Stimulated activated naive CD8-positive, alpha-beta T cell treated with anti-CD3 and anti-CD28 coated beads, Interleukin-15, Interleukin-2, amounts not matched to agents 100 U/mL and 50 U/mL, for 24 hours (primary cell): ENCODE data around the gene PPP1R13B.
"Not testable (repeated sequence)": the region's sequence is repeated elsewhere in the genome, so short reads cannot be mapped to it uniquely, and the experiment has no call there.

ENCODE experiments used
- ATAC-seq: fragments of 150-1000 bp; cut with Tn5 transposase; one replicate; pipeline ENCODE4 v1.10.0; 2021
- DNase-seq: peaks from one replicate; pipeline ENCODE4 v3.0.0; 2021

Gene PPP1R13B

DNA sequence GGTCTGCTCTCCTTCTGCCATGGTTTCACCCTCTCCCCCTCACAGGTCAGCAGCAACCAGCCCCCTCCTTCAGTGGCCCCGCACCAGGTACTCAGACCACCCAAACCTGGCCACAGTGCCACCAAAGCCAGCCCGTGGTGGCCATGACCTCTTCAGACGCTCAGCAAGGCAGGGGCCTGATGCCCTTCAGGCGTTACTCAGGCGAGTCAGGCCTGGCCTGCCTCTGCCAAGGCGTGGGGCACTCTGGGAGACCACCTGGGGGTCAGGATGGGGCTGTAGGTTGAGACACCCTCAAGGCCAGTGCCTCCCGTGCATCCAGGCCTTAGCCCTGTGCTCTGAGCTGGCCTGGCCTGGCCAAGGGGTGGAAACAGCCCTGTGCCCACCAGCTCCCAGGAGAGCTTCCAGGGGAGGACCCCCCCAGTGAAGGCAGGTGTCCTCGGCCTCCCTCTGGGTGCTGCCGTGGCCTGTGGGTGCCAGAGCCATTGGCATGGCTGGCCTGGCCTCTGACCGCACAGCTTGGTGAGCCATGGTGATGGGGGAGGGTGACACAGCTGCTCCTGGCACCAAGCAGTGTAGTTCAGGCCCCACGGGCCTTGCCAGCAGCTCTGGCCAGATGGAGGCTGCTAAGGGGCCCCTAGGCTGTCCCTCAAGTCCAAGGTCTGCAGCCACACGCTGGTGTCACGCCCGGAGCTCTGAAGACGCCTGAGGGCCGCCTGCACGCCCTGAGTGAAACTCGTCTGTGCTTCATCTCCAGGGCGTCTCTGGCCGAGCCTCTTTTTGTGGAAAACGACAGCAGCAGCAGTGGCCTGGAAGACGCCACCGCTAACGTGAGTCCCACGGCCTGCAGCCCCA, 147.2 kb downstream of the PPP1R13B start:
- ATAC-seq: no peak

DNA sequence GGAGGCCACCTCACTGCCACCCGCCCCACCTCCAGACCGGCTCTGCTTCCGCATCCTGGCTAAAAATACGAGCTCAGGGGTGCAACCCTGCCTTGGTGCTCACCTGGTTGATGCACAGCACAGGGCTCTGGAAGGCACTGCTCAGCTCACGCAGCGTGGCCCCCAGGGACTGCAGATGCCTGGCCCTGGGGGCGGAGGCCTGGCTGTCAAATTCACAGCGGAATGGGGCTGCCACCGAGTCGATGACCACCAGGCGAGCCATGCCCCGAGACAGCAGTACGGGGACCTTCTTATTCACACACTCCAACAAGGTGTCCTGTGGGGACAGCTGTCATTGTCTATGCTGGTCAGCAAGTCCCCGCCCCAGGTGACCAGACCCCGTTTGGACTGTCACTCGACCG, 148.1 kb downstream of the PPP1R13B start:
- DNase-seq: no peak

More for the DNA sequence above, 147.2 kb downstream of the PPP1R13B start:
- no peak for DNase-seq

DNA sequence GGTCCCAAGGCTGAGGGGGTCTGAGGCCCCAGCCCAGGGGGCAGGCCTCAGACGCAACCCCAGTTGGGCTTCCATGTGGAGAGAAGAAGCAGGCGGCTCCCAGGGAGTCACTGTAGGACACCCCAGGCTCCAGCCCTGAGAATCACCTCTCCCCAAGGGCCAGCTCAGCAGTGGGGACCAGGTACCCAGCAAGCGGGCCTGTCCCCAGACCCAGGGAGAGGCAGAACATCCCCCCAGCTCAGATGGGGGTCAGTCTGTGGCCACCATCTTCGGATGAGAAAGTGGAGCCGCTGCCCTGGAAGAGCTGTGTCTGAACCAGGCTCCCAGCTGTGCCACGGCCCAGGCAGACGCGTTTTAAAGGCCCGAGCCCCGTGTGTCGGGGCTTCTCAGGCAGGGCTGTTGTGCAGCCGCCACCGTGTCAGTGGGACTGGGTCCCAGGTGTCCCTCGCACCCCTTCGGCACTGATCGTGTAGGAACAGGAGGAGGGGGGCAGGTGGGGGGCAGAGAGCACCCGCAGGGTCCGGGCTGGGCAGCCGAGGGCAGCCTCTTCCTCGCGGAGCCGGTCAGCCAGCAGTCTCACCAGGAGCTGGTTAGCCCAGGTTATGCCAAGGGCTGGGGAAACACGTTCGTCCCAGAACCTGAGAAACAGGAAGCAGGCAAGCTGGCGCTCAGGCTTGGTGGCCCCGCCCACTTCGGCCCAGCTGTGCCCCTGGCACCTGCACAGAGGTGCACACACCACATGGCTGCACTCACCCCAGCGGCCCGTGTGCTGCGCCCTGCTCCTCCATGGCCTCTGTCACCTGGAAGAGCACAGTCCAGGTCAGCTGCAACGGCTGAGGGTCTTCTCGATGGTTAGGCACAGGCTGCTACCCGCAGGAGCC, 148.8 kb downstream of the PPP1R13B start:
- ATAC-seq: no peak
- DNase-seq: no peak

More for the DNA sequence above, 148.1 kb downstream of the PPP1R13B start:
- no peak for ATAC-seq

DNA sequence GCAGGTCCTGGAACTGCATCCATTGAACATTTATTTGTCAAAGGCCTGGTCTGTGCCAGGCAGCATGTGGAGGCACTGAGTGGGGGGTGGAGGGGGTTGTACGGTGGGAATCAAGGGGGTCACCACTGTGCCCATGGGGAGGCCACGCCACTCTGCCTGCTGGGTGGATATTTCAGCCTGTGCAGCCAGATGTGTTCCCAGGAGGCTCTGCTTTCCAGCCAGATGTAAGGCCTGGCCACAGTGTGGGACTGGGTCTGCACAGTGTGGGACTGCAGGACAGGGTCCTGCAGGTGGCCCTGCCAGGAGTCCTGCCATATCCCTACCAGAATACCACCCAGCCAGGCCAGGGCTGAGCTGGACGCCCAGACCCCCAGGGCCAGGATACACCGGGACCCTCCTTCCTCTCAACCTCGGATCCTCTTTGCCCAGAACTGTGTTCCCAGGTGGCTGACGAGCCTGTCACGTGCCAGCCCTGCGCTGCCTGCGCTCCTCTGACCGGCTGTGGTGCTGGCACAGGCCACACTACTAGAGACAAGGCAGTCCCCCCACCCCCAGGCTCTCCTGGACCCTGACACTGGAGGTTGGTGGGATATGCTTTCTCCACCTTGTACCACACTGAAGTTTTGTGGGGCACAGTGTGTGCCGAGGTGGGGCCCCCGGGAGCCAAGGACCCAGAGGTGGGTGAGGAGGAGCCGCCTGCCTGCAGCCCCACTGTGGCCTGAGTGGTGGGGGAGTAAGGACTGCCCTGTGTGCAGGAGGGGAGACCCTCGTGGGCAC, 149.6 kb downstream of the PPP1R13B start:
- no peak for DNase-seq
- no peak for ATAC-seq

DNA sequence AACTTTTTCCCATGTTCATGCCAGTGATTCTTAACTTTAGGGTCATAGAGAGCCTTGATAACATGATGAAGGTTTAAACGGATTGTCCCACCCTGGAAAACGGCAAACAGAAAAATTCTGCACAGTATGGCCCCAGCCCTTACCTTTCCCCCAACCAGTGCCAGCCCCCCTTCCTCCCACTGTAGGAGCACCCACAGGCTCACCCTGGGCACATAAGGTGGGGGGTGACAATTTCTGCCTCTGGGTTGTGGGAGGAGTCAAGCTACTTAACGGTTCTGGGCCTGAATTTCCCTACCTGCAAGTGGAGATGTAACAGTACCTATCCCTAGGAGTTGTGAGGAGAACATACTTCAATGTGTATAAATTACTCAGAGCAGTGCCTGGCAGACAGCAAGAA, 150.2 kb downstream of the PPP1R13B start:
- no peak for ATAC-seq
- no peak for DNase-seq

DNA sequence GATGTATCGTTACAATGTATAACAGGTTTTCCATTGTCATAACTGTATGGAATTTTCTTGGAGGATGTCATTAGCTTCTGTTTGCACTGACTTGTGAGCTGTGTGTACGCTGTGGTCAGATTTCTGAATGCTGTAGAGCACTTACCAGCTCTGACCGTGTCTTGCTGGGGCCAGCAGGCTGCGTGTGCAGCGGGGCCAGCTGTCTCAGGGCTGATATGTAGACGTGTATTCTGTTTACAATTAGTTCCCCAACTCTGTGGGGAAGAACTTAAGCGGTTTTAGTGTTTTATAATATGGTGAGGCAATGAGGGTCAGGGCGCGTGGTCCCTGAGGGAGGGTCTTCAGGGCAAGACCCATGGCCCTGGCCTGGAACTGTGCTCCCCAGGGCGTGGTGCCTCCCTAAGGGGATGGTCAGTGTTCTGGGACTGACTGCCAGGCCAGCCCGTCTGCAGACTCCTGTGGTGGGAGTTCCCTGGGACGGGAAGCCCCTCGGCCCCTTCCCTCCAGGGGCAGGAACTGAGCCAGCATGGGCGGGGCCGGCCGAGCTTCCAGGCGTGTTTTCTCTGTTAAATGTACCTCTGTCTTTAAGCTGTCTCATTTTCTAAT, 150.8 kb downstream of the PPP1R13B start:
- ATAC-seq: no peak

DNA sequence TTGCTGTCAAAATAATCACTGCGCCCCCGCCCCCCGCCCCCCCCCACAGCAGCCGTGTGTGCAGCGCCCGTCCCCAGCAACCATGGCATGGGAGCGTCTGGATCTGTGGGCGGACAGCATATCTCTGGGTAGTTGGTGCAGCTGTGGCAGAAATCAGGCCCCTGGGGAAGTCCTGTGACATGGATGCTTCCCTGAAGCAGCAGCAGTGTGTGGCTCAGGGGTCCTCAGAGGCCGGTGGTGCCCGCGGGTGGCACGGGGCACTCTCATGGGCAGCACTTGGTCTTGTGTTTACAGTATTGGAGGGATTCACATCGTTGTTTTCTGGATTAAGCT, 151.3 kb downstream of the PPP1R13B start:
- no peak for ATAC-seq
- no peak for DNase-seq

More for the DNA sequence above, 150.8 kb downstream of the PPP1R13B start:
- no peak for DNase-seq

DNA sequence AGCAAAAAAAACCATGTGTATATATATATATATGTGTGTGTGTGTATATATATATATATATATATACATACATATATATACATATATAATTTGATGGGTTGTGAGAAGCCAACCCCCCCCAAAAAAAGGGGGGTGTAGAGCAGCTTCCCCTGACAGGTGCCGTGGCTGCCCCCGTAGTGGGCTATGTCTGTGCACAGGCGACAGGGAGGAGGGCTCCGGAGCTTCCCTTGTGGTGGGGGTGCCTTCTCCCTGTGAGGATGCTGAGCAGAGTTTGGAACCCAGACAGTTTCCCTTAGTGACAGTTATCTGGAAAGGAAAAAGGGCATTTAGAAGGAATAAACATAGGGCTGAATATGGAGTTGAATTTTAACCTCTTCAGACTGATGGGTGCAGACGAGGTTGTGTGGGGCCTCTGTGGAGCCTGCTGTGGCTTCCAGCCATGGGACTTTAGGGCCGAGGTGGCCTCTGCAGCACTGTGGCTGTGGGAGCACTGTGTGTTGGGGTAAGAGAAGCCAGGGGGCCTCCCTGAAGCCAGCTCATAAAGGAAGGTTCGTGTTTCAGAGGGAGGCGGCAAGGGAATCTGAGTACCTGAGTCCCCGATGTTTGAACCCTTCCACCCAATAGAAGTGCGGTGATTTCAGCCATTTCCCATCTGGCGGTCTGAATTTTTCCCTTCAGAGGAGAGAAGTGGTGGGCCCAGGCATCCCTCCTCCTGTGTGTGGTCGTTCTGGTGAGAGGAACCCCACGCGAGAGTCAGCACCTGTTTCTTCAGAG, 151.9 kb downstream of the PPP1R13B start:
- ATAC-seq: no peak
- DNase-seq: no peak

DNA sequence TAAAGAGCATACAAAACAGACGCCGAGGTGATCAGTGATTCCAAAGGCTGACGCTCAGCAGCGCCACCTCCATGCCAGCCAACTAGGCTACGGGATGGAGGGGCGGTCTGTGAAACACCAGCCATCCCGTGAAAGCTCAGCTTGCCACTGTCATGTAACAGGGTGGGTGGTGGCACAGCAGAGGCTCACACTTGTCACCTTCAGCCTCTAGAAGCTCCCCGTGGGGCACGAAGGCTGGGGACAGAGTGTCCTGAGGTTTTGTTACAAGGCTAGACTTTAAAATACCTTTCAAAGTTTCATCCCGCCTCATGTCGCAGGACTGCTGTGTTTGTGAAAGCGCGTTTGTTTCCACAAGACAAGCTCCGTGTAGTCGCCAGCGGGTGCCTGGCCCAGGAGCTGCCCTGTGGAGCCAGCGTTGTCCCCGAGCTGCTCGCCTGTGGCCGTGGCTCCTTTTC, 152.8 kb downstream of the PPP1R13B start:
- DNase-seq (no peak), ATAC-seq (no peak)

DNA sequence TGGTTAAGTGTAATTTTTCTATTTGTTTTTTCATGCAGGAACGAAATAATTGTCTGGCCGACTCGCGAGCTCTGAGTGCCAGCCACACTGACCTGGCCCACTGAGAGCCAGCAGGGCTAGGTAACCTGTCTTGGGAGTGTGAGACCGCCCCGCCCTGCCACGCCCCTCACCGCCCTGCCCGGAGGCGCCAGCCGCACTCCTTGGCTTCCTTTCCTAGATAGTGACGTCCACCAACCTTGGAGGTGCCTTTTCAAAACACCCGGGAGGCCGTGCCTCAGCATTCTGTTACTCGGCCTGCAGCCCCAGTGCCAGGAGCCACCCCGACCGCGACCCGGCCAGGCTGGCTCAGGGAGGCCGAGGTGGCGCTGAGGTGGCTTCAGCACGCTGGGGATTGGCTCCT, 153.9 kb downstream of the PPP1R13B start:
- no peak for DNase-seq
- ATAC-seq: no peak

DNA sequence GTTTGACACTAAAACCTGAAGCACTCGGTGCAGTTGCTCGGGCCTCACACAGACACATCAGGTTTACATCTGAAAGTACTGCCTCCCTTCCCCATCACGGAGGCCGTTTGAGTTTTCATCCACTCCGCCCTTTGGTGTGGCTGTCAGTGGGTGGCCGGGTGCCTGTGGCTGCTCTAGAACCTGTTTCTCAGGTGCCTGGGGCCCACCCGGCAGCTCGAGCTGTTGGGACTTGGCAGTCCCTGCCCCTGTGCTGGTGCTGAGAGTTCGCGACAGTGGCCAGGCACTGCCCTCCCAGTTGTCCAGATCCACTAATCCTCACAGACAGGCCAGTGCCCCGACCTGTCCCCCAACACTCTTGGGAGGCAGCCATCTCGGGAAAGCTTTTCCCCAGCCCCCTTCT, 154.5 kb downstream of the PPP1R13B start:
- ATAC-seq (no peak), DNase-seq (no peak)

DNA sequence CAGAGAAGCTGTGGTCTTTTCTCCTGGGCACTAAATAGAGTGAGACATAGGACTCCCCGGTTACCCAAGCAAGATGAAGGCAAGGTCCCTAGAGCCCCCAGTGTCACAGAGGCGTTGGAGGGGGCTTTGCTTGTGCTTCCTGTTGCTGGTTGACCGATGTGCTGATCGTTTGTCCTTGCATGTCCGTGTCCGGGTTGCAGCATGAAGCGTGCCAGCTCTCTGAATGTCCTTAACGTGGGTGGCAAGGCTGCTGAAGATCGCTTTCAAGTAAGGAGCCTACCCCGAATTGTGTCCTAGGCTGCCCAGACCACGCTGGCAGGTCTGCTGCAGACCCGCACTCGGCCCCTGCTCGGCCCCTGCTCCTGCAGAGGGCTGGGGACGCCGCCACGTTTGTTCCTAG, 155.2 kb downstream of the PPP1R13B start:
- ATAC-seq: no peak
- DNase-seq: no peak

DNA sequence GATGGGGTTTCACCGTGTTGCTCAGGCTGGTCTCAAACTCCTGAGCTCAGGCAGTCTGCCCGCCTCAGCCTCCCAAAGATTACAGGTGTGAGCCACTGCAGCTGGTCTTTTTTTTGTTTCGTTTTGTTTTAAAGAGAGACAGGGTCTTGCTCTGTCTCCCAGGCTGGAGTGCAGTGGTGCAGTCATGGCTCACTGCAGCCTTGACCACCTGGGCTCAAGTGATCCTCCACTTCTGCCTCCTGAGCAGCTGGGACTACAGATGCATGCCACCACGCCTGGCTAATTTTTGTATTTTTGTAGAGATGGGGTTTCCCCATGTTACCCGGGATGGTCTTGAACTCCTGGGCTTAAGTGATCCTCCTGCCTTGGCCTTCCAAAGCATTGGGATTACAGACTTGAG, 155.7 kb downstream of the PPP1R13B start:
- ATAC-seq, DNase-seq: not testable (repeated sequence)

DNA sequence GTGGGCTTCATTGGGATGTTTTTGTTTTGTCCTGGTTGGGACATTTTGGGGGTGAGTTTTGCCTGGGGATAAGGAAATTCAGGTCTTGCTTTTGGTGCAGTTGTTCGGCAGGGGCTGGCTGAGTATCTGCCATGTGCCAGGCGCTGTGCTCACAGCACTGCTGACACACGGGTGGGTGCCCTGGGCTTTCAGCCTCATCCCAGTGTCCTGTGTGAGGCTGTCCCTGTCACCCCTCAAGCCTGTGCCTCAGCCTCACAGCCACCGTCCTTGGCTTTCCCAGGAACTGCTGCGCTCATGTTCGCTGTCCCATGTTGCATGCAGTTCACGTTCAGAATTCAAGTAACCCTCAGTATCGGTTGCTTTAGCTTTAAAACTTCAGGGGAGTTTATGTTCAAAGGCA, 157.0 kb downstream of the PPP1R13B start:
- ATAC-seq: no peak
- DNase-seq: no peak

DNA sequence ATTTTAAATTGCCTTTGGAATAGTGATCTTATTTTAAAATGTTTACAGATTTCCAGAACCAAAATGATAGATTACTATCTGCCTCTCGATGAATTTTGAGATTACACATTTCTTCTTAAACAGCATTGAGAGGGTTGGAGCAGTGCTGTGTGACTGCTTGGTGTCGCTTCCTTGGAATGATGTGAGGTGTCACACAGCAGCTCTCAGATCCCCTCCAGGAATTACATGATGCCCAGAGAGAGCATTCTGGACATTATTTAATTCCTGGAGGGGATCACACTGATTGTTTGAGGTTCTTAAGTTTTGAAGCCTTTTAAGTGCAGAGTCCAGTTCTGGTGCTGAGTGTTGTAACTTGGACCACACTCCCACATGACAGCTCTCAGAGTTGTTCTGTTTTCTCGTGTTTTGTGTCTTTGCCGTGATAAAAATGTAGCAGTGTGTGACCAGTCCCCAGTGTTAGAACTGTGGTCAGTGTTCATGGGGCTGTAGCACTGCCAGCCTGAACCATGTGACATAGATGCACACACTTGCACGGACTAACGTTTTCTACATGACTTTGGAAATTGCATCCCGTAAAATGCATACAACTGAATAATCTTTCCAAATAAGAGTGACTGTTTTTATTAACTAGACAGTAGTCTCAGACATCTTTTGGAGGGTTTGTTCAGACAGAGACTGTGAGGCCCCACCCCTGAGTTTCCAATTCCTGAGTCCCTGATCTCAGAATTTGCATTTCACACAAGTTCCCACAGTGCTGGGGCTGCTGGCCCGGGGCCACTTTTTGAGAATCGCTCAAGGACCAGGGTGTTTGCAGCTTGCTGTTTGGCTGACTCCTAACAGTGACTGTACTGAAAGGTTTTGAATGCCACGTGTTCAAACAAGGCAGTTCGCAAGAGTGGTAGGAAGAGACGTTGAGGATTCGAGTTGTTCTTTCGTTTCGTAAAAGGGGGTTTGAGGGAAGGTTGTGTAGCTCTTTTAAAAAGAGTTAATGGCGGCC, 158.2 kb downstream of the PPP1R13B start:
- DNase-seq (no peak), ATAC-seq (no peak)

DNA sequence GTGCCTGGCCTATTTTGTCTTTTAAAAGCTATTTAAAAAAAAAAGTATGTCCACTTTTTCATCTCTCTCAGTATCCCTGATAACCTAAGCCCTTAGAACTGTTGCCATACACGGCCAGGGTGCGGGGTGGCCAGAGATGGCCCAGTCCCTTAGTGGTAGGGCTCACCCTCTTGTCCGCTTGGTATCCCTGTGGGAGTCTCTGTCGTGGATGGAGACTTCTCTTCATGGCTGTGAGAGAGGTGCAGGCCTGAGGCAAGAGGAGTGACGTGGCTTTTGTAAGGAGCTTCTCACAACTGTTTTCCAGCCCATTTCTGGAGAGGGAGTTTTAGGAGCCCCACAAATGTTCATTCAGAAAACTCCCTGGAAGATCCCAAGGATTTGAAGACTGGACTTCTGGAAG, 158.9 kb downstream of the PPP1R13B start:
- DNase-seq (no peak), ATAC-seq (no peak)

DNA sequence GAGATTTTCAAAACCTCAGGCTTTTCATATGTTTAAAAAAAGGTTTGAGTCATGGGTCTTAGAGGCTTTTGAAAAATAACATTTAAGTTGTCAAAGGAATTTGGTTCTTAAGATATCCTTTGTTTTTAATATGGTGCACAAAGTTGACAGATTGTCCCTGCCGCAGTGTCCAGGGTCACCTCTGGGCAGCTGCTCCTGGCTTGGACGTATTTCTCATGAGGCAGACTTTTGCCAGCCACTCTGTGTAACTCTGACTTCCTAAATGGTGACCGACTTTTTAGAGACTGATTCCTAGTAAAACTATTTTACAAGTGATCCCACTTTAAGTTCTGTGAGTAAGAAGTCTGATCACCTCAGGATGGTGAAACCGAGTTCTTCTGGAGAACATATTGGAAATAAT, 159.7 kb downstream of the PPP1R13B start:
- no peak for ATAC-seq

DNA sequence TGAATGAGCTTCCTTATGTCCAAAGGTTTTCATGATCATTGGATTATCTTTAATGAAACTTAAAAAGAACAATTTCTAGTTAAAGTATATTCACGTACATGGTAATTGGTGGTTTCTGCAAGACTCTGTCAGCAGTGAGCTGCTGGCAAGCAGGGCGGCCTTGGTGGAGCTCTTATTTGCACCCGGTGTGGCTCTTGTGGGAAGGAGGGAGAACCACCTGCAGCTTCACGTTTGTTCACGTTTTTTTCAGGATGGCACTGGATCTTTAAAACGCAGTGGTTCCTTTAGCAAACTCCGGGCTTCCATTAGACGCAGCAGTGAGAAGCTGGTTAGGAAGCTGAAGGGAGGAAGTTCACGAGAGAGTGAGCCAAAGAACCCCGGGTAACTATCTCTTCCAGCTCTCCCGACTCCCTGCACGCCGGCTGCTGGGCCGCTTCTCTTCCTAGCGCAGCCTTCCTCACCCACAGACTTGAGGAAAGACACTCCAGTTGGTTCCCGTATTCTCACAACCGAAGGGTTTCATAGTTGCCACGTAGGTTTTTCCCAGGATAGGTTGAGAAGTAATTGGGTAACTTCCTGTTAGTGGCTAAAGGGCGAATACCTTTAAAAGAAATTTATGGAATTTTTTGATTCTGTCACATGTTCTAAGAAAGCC, 160.4 kb downstream of the PPP1R13B start:
- ATAC-seq (no peak), DNase-seq (no peak)

More for the DNA sequence above, 159.7 kb downstream of the PPP1R13B start:
- DNase-seq: no peak
